ENCODE data around the gene PPP1R7.
"Not testable (repeated sequence)": the region's sequence is repeated elsewhere in the genome, so short reads cannot be mapped to it uniquely, and the experiment has no call there.

PPP1R7 gene, protein sequence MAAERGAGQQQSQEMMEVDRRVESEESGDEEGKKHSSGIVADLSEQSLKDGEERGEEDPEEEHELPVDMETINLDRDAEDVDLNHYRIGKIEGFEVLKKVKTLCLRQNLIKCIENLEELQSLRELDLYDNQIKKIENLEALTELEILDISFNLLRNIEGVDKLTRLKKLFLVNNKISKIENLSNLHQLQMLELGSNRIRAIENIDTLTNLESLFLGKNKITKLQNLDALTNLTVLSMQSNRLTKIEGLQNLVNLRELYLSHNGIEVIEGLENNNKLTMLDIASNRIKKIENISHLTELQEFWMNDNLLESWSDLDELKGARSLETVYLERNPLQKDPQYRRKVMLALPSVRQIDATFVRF

DNA sequence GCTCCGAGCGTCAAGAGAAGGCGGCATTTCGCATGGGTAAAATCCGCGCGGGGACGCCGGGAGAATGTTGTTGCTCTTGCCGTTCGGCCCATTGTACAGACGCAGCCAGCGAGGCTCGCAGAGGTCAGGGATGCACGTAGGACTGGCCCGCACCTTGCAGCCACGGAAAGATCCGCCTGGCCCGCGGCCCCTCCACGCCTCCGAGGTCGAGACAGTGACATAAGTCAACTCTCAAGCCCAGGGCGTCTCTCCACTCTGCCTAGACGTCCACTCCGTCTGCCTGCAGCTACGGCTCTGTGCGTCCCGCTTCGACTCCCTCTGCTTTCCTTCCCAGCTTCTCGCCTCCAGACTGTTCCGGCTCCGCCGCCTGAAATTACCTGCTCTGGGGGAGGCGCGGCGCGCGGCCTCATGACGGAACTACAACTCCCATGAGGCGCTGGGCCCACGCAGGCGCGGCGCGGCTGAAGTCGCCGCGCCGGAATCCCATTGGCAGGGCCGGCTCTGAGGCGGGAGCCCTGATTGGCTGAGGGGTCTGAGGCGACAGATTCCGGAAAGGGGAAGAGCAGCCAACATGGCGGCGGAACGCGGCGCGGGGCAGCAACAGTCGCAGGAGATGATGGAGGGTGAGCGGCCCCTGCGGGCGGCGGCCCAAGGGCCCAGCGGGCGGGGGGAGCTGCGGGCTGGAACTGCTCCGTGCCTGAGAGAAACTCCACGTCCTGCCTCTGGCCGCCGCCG, at the start of gene PPP1R7:
TSS of gene PPP1R7 (plus strand) at position 543 of the 735 bp plus-strand sequence. CDS start at position 572, 29 bp downstream.
- DNase-seq = peak; percentile 95

DNA sequence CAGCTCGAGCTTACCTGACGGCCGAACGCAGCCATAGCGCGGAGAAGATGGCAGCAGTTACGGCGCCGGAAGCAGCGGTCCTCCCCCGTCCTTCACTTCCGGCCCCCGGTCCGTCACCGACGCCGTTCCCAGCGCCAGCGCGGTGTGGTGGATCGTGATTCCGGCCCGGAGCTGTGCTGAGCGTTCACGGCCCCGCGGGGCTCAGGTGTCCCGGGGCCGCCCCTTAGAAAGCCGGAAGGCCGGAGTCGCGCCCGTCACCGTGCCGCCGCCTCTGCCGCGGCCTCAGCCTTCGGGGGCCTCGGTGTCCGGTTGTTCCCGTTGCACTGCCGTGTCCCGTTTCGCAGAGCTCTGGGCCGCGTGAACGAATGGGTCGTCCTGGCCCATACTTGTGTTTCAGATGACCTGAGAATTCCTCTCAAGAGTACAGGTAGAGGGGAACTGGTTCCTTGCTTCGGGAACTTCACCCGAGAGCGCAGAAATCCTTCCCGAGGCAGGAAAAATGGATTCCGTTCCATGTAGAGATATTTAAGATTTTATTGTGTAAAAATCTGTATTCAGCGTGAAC, 47.9 kb upstream of the PPP1R7 start, which contains the start of gene MTERF4:
TSS of gene MTERF4 (minus strand) at position 49 of the 565 bp plus-strand sequence. CDS start at position 35, 14 bp downstream.
- peak; percentile 82 for DNase-seq

DNA sequence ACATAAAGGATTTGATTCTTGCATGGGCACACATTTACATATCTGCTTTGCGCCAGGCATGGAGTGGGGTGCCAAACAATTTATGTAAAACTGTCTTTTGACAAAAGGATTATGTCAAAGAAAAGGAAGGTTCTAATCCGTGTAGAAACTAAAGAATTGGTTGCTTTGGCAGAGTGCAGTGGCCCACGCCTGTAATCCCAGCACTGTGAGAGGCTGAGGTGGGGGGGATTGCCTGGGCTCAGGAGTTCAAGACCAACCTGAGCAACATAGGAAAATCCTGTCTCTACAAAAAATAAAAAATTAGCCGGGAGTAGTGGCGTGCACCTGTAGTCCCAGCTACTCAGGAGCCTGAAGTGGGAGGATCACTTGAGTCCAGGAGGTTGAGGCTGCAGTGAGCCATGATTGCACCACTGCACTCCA, 47.1 kb upstream of the PPP1R7 start:
- DNase-seq = no peak

DNA sequence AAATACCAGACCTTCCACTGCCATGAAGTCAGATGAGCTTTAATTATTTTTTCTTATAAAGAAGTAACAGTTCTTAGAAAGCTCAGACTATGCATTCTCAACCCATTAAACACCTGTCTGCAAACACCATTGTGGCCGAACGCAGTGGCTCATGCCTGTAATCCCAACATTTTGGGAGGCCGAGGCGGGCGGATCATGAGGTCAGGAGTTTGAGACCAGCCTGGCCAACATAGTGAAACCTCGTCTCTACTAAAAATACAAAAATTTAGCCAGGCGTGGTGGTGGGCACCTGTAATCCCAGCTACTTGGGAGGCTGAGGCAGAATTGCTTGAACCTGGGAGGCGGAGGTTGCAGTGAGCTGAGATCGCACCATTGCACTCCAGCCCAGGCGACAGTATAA, 45.7 kb upstream of the PPP1R7 start:
- DNase-seq = not testable (repeated sequence)

DNA sequence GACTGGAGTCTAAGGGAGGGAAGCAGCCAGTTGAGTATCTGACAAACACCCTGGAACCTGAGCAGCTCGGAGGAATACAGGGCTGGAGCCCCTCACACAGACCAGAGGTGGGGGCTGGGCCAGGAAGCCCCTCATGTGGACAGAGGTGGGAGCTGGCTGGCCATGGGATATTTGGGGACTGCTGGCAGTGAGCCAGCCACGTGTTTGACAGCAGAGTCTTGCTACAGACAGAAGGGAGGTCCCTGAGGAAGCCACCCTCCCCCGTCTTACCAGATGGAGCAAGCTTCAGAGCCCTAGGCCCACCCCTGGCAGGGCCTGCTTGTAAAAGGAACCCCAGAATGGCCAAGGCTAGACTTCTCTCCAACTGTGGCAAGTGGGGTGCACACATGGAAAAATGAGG, 44.6 kb upstream of the PPP1R7 start:
- DNase-seq = no peak

DNA sequence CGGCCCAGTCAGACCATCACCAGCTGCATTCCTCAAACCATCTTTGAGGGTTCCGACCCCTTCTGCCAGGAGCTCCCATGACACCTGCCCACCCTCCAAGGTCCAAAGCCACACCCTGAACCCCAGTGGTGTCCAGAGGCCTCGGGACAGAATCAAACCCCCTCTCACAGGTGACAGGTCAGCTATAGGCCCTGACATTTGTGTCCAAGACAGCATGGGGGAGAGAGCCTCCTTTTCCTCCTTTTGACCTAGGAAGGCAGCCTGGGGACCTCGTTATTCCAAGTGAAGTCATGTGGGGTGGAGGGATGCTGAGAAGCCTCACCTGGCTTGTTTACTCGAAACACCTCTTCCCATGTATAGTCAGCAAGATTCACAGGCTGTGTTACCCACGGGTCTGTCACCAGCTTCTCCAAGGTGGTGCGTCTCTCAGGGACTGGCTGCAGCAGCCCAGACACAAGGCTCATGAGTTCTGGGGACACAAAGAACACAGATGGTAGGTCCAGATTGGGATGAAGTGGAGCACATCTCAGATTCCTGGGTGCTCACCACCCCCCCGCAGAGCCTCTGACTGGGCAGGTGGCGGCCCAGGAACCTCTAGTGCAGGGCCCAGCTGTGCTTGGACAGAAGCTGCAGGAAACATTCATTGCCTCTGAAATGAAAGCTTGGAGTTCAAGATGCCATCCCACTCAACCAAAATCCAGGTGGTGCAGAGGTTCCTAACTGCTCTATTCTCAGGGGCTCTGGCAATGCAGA, 43.1 kb upstream of the PPP1R7 start:
- DNase-seq = no peak

DNA sequence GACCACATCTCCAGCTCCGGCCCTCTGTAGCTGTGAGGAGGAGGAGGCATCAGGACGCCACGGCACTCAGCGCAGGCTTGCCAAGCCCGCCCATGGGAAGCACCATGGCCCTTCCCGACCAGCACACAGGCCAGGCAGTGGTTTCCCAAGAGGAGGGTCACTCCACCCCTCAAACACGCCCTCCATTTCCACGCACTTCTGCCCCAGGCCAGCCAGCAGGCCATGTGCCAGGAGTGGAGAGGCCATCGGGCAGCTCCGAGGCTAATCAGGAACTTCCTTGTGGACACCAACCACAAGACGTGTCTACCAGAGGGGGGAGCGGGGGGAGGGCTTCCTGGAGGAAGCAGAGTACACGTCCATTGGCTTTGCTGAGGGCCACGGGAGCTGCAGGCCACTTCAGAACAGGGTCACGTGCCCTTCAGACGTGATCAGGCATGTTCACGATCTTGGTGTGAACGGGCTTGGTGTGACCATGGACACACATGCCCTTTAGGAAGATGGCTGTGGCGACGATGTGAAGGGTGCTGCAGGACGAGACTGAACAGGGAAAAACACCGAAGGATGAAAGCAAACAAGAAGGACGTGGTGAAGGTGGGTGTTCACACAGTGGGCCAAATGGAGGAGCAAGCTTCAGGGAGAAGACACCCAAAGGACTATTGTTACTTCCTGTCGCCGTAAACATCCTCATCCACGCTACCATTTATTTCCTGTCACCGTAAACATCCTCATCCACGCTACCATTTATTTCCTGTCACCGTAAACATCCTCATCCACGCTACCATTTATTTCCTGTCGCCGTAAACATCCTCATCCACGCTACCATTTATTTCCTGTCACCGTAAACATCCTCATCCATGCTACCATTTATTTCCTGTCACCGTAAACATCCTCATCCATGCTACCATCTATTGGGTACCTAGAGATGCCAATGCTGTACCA, 41.7 kb upstream of the PPP1R7 start:
- DNase-seq = no peak

DNA sequence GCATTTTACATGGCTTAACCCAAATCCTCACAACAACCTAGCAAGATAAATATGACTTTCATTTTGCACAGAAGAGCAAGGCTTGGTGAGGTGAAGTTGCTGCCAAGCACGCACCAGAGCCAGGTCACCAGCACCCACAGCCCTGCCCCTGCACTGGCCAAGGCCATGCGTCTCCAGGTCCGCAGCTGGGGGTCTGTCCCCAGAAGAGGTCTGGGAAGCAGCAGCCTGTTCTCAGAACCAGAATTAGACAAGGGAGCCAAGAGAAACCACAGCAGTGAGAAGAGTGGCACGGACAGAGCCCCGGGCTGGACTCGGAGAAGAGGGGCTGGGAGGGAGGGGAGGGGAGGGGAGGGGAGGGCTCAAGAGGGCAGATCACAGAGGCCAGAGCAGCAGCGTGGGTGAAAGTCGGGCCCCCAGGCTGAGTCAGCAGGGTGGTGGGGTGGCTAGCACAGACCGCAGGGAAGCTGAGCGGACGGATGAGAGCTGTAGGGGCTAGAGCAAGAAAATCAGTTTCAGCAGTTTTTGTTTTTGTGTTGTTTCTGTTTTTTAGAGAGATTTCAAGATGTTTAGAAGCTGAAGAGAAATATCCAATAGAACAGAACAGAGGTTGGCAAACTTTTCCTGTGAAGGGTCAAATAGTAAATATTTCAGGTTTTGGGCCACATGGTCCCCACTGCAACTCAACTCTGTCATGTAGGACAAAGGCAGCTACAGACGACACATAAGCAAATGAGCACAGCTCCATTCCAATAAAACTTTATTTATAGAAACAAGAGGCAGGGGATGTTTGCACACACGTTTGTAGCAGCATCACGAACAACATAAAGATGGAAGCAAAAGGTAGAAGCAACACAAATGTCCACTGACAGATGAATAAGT, 40.8 kb upstream of the PPP1R7 start:
- DNase-seq = no peak

DNA sequence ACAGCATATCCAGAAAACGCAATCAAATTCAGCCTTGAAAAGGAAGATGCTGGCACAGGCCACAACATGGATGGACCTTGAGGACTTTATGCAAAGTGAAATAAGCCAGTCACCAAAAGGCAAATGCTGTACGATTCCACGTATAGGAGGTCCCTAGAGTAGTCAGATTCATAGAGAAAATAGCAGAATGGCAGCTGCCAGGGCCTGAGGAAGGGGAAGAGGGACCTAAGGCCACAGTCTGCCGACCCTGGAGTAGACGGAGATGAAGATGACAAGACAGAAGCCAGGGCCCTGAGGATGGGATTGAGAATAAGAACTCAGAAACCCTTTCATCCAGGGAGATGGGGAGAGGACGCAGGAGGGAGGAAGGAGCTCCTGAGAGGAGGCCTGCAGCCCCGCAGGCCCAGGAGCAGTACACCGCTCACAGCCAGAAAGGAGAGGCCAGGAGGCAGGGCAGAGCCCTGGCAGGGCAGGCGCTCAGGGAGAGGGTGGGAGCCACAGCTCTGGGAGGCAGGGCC, 40.1 kb upstream of the PPP1R7 start:
- DNase-seq = no peak

DNA sequence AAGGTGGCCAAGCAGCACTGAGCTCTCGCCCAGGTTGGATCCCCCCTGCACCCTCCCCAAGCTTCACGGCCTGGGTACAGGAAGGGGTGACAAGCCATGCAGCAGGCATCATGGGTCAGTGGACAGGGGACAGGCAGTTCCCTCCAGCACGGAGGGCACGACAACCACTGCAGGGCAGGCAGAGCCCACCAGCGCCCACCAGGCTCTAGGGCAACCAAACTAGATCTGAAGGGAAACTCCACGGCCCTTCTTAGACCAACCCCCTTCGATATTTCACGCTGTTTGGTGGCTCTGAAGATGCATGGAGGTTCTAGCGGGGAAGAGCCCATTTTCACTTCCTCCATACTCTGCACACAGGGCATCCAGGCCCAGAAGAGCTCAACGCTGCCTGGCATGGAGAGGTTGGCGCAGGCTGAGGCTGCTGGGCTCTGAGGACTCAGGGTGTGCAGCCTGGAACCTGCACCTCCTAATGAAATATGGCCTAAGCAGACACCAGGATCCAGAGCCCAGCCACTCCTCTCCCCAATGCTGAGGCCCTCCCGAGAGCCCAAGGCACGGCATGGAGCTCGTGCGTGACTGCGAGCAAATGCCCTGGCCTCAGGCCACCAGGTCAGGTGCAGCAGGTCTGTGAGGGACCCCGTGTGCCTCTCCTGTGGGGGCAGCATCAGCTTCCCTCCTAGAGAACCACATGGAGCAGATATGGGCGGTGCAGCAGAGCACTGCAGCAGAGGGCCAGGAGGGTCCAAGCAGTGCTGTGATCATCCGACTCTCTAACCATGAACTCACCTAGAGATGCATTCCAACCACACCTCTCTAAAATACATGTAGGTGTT, 39.4 kb upstream of the PPP1R7 start:
- DNase-seq = no peak

DNA sequence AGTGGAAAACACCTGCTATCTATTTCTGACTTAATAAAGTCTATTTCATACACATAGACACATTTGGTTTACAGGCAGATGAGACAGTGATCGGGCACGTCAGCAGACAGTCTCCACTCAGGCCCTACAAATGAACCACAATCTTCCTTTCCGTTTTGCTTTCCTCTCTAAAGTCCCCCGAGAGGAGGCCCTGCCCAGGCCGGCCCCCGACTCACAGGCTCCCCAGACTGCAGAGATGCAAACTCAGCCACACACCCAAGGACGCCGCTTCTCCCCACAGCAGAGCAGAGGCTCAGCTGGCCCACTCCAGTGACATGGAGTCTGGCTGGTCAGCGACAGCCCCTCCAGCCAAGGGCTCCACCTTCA, 38.8 kb upstream of the PPP1R7 start:
- DNase-seq = no peak

DNA sequence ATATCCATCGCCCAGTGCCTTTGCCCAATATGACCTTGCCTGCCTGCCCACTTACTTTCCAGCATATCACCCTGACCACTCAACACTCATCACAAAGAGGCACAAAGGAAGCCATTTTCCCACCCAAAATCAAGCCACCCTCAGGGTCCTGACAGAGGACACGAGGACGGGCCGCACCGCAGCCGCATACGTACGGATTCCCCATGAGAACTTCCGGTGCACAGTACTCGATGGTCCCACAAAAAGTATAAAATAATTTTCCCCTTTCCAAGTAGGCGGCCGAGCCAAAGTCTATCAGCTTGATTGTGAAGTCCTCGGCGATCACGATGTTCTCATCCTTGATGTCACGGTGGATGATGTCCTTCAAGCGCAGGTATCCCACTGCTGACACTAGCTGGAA, 38.2 kb upstream of the PPP1R7 start:
- DNase-seq = no peak

DNA sequence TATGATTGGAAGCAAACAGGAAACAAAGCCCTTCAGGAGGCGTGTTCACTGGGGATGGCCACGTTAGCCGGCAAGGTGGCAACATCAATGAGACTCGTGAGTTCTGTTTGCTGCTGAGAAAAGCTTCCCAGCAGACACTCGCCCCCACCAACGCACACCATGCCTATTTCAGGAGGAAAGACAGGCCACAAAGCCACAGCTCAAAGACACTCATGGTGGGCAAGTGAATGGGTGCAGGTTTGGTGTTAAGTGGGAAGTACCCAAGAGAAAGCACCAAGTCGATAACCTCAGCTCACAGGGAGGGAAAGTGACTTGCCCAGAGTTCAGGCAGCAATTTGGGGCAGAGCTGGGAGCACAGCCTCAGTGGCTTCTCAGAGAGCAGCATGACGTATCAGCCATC, 37.7 kb upstream of the PPP1R7 start:
- DNase-seq = no peak

DNA sequence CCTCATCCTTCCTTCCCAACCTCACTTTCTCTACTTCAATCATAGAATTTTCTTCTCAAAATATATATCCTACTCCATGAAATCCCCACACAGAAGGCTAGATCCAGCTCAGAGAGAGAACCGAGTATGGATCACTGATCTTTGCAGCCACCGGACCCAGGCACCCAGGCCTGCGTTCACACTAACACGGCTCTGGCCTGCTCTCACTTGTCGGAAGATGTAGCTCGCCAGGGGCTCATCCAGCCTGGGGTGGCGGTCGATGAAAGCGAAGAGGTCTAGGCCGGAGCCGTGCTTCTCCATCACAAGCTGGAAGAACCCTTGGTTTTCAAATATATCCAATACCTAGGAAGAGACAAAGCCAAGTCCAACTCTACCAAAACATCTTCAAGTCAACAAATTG, 35.4 kb upstream of the PPP1R7 start:
- no peak for DNase-seq

DNA sequence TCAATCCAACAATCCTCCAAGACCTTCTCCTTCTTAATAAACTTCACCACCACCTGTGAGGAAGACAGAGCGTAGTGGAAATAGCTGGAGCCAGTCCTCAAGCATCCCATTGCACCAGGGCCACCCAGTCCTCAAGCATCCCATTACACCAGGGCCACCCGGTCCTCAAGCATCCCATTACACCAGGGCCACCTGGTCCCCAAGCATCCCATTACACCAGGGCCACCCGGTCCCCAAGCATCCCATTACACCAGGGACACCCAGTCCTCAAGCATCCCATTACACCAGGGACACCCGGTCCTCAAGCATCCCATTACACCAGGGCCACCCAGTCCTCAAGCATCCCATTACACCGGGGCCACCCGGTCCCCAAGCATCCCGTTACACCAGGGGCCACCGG, 34.9 kb upstream of the PPP1R7 start:
- no peak for DNase-seq

DNA sequence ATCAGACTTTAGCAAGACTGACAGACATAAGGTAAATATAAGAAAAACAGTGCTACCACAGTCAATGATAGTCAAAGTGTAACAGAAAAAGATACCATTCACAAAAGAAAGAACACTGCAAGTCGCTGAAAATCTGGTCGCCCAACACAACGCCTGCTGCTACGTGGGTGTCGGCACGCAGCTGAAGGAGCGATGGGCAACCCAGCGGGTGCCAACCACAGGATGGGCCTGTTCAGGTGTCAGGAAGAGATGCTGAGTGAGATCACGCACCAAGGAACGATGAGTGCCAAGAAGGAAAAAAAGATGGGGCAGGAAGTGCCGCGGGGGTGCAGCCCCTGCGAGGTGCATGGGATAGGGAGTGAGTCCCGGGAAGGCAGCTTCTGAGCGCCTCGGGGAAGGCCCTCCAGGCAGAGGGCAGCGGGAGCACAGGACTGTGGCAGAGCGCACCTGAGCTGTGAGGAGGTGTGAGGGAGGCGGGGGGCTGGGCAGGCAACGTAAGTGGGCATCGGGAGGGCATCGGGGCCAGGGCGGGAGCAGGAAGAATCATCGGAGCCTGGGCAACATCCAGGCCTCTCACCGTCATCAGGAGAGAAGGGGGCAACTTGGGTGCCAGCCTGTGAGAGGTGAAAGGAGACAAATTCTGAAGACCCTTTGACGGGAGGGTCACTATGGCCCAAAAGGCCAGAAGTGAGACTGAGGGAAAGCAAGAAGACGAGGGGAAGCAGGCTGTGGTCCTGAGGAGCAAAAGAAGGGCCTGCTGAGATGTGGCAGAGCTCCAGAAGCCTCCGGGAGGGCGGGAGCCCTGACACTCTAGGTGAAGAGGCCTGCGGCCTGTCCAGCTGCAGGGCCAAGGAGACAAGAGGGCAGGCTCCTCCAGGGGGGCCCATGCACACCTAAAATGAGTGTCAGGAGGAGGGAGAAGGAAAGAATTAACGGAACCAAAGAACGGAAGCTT, 33.4 kb upstream of the PPP1R7 start:
- no peak for DNase-seq

DNA sequence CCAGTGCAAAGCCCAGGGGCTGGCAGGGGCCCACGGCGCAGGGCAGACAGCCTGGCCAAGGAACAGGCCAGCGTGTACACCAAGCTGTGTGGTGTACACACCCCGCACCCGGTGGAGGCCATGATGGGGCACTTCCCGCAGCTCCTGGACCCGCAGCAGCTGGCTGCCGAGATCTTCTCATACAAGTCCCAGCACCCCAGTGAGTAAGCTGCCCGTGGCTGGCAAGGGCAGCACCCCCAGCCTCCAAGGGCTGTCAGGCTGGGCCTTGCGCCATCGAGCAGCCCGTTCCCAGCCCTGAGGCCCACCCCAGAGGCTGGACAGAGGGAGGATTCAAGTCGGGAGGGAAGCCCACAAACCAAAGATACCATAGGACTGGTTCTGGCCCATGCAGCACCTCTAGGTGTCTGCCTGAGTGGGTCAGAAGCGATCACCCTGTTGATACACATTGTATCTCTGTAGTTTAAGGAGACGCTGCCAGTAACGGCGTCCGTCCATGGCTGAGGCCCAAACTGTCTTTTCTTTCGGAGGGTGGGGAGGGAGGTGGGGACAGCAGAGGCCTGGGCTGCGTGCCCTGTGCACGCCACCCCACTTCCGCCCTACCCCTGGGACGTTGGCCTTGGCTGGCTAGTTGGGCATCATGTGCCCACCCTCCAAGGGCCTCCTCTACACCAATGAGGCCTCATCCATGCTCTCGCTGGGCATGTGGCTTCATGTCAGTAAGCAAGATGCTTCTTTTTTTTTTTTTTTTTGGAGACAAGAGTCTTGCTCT, 31.3 kb upstream of the PPP1R7 start:
- no peak for DNase-seq

DNA sequence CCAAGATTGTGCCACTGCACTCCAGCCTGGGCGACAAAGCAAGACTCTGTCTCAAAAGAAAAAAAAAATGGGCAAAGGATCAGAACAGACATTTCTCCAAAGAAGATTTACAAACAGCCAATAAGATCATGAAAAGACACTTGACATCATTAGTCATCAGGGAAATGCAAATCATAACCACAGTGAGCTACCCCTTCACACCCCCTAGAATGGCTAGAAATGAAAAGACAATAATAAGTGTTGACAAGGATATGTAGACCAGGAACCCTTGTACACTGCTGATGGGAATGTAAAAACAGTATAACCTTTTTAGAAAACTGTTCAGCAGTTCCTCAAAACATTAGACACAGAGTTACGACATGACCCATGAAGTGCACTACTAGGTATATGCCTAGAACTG, 29.8 kb upstream of the PPP1R7 start:
- DNase-seq = no peak
